Neural crest cell (in vitro differentiated cells): Measurements from ENCODE around the gene STIM1. TPM values are rescaled to one million over a fixed set of nuclear protein-coding genes. Genes with fewer than 3 reads are reported as not detected.
A peak's percentile ranks its signal among the peaks of the same experiment; 100 is the strongest.

Source experiments
- DNase-seq: peaks from one replicate; pipeline ENCODE4 v3.0.0; 2021; ENCODE audit warnings: low read depth, mixed read lengths, low spot score
- H3K27ac Mint-ChIP-seq: one replicate; pipeline ENCODE4 v1.8.0; 2021; ENCODE audit warnings: mild to moderate bottlenecking, mixed read lengths; ENCODE audit not compliant: unreplicated experiment
- H3K27me3 Mint-ChIP-seq: 2 replicates; pipeline ENCODE4 v1.8.0; 2021; ENCODE audit warnings: low read depth, mild to moderate bottlenecking, mixed read lengths
- H3K36me3 Mint-ChIP-seq: 2 replicates; pipeline ENCODE4 v1.8.0; 2021; ENCODE audit warnings: low read depth, mild to moderate bottlenecking, mixed read lengths
- H3K4me1 Mint-ChIP-seq: 2 replicates; pipeline ENCODE4 v1.8.0; 2021; ENCODE audit warnings: mixed read lengths
- H3K4me3 Mint-ChIP-seq: one replicate; pipeline ENCODE4 v1.8.0; 2021; ENCODE audit warnings: mild to moderate bottlenecking, mixed read lengths
- H3K9me3 Mint-ChIP-seq: 2 replicates; pipeline ENCODE4 v1.8.0; 2021; ENCODE audit warnings: mixed read lengths
- total RNA-seq: library from RNA; stranded (reverse); gene quantifications from 2 replicates; pipeline ENCODE4 v1.2.1, GENCODE V29; 2021
- TF ChIP-seq, protein P1 (sequence below): fragments of 200-600 bp; sonication (generic); conservative IDR thresholded peaks from 2 replicates; pipeline ENCODE4 v1.5.0; 2021; ENCODE audit warnings: antibody characterized with exemption, mild to moderate bottlenecking

The STIM1 gene
- total RNA-seq, 1 donor from 2014 or later: 24.4 TPM

GRCh38 chr11:3939651-3940190 is 84.3 kb downstream of the STIM1 start:
- no peak overlapping the region for H3K27ac Mint-ChIP-seq
- TF ChIP-seq, protein P1, sequence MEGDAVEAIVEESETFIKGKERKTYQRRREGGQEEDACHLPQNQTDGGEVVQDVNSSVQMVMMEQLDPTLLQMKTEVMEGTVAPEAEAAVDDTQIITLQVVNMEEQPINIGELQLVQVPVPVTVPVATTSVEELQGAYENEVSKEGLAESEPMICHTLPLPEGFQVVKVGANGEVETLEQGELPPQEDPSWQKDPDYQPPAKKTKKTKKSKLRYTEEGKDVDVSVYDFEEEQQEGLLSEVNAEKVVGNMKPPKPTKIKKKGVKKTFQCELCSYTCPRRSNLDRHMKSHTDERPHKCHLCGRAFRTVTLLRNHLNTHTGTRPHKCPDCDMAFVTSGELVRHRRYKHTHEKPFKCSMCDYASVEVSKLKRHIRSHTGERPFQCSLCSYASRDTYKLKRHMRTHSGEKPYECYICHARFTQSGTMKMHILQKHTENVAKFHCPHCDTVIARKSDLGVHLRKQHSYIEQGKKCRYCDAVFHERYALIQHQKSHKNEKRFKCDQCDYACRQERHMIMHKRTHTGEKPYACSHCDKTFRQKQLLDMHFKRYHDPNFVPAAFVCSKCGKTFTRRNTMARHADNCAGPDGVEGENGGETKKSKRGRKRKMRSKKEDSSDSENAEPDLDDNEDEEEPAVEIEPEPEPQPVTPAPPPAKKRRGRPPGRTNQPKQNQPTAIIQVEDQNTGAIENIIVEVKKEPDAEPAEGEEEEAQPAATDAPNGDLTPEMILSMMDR: no peak
- H3K4me3 Mint-ChIP-seq: no peak overlapping the region
- DNase-seq: no peak
- H3K27me3 Mint-ChIP-seq: no peaks in the 10 kb centered on the region
- H3K9me3 Mint-ChIP-seq: no peaks in the 10 kb centered on the region
- no peaks in the 10 kb centered on the region for H3K4me1 Mint-ChIP-seq
- H3K36me3 Mint-ChIP-seq: peaks cover 2% of the 10 kb centered on the region

GRCh38 chr11:3942160-3942955 is 86.9 kb downstream of the STIM1 start:
- Mint-ChIP-seq H3K27ac (no peak overlapping the region), H3K4me3 (no peak overlapping the region), H3K36me3 (peaks cover 2% of the 10 kb centered on the region), H3K4me1 (peaks cover 7% of the 10 kb centered on the region), H3K9me3 (no peaks in the 10 kb centered on the region), H3K27me3 (no peaks in the 10 kb centered on the region)
- TF ChIP-seq, protein P1: no peak
- DNase-seq: no peak

DNA sequence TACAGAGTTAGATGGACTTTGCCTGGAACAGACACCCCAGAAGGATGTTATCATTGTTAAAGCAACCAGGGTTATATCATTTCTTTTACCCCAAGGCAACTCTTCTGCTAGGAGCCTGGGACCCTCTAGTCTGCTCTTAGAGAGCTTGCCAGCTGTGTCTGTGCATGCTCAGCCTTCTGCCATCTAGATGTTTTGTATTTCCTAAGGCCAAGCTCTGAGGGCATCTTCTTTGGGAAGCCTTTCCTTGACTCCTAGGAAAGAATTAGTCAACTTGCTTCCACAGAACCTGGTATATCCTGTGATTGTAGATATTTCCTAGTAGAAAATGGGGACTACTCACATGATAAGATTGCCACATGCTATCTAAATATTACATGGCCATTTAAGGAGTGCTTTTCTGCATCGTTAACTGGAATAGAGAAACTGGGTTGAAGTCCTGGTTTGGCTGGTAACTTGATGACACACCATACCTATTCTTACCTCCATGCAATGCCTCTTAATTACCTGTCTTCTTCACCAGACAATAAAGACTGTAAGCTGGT is 87.6 kb downstream of the STIM1 start:
- TF ChIP-seq, protein P1: no peak
- no peak for DNase-seq
- peaks cover 2% of the 10 kb centered on the region for H3K36me3 Mint-ChIP-seq
- H3K9me3 Mint-ChIP-seq: no peaks in the 10 kb centered on the region
- no peak overlapping the region for H3K4me3 Mint-ChIP-seq
- peaks cover 7% of the 10 kb centered on the region for H3K4me1 Mint-ChIP-seq
- no peaks in the 10 kb centered on the region for H3K27me3 Mint-ChIP-seq
- H3K27ac Mint-ChIP-seq: no peak overlapping the region

- Mint-ChIP-seq H3K27ac (peak overlapping the region; percentile 64), H3K4me1 (peaks cover 7% of the 10 kb centered on the region), H3K36me3 (peaks cover 2% of the 10 kb centered on the region), H3K27me3 (no peaks in the 10 kb centered on the region), H3K9me3 (no peaks in the 10 kb centered on the region), H3K4me3 (no peak overlapping the region)
- no peak for DNase-seq
- TF ChIP-seq, protein P1: no peak
Observed at GRCh38 chr11:3944198-3944597, 88.7 kb downstream of the STIM1 start.

DNA sequence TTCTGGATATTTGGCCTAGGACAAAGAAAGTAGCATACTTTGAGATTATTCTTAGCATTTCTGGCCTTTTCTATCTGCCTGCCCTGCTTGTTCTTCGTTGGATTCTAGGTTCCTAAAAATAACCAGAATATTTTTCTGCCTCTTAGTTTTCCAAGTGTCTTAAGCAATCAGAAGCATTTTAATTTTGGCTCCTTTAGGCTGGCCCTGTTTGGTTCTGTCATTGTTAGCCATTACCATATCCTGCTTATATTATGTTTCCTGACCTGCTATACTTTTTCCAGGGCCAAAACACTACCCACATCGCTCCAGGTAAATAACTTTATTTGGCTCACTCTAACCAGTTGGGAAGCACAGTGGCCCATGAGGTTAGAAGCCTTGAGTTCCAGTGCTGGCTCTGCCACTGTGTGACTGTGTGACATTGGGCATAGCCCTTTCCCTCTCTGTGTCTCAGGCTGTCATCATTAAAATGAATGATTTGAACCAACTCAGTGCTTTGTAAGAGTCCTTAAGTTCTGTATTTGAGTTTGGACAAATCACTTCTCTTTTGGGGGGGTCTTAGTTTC is 91.1 kb downstream of the STIM1 start:
- Mint-ChIP-seq H3K27ac (no peak overlapping the region), H3K4me1 (peaks cover 22% of the 10 kb centered on the region), H3K36me3 (no peaks in the 10 kb centered on the region), H3K4me3 (no peak overlapping the region), H3K9me3 (no peaks in the 10 kb centered on the region), H3K27me3 (no peaks in the 10 kb centered on the region)
- TF ChIP-seq, protein P1: no peak
- DNase-seq: no peak
